HepG2 (cell line): ENCODE data around the gene OSGEPL1. TPM values are rescaled to one million over a fixed set of nuclear protein-coding genes. Genes with fewer than 3 reads are reported as not detected.

ENCODE experiments used
- BORCS8-MEF2B ChIP-seq: sonication (generic); formaldehyde crosslinking; IDR thresholded peaks from 2 replicates; pipeline ENCODE4 v1.8.0; 2022; ENCODE audit warnings: mild to moderate bottlenecking, missing genetic modification reagents
- CREB3 ChIP-seq: sonication (generic); formaldehyde crosslinking; IDR thresholded peaks from 2 replicates; pipeline ENCODE4 v1.5.0; 2020; ENCODE audit warnings: missing genetic modification reagents
- EZH2 ChIP-seq: conservative IDR thresholded peaks from 2 replicates; pipeline ENCODE4 v1.6.1; 2012; ENCODE audit warnings: mild to moderate bottlenecking, low read depth, low read length, moderate library complexity
- GABPA ChIP-seq, 2 experiments: IDR thresholded peaks; 2 replicates each; pipeline ENCODE4 v1.6.1; 2011 to 2016; ENCODE audit warnings: low read depth in 2 of 2, low read length in 1 of 2, missing biosample characterization in 1 of 2, missing genetic modification characterization in 1 of 2
- HDAC1 ChIP-seq: sonication (generic); formaldehyde crosslinking; IDR thresholded peaks from 2 replicates; pipeline ENCODE4 v1.5.1; 2020; ENCODE audit warnings: mild to moderate bottlenecking, missing genetic modification reagents
- HDAC6 ChIP-seq: fragments of 200-600 bp; sonication (generic); IDR thresholded peaks from 2 replicates; pipeline ENCODE4 v1.7.0; 2017; ENCODE audit warnings: mild to moderate bottlenecking, antibody characterized with exemption, low read length, low read depth
- HNF4A ChIP-seq: sonication (generic); formaldehyde crosslinking; IDR thresholded peaks from 2 replicates; pipeline ENCODE4 v1.4.0; 2020; ENCODE audit warnings: missing genetic modification reagents
- ISL2 ChIP-seq: sonication (generic); formaldehyde crosslinking; IDR thresholded peaks from 2 replicates; pipeline ENCODE4 v1.5.0; 2020; ENCODE audit warnings: missing genetic modification reagents
- POLR2G ChIP-seq: fragments of 200-400 bp; formaldehyde crosslinking; IDR thresholded peaks from 2 replicates; pipeline ENCODE4 v1.6.1; 2018; ENCODE audit warnings: mild to moderate bottlenecking, low read depth, low read length, moderate library complexity
- REPIN1 ChIP-seq: sonication (generic); formaldehyde crosslinking; IDR thresholded peaks from 2 replicates; pipeline ENCODE4 v1.8.0; 2022; ENCODE audit warnings: missing genetic modification reagents, low read depth, mild to moderate bottlenecking, borderline replicate concordance
- TCF7 ChIP-seq: sonication (generic); IDR thresholded peaks from 2 replicates; pipeline ENCODE4 v1.6.1; 2016; ENCODE audit warnings: antibody characterized with exemption, low read depth
- ZBTB25 ChIP-seq: IDR thresholded peaks from 2 replicates; pipeline ENCODE4 v1.6.1; 2018; ENCODE audit warnings: missing genetic modification reagents
- ZFP36 ChIP-seq: fragments of 150-350 bp; IDR thresholded peaks from 2 replicates; pipeline ENCODE4 v1.6.1; 2018; ENCODE audit warnings: borderline replicate concordance, low read length, low read depth; ENCODE audit not compliant: partially characterized antibody
- ZNF275 ChIP-seq: sonication (generic); formaldehyde crosslinking; IDR thresholded peaks from 2 replicates; pipeline ENCODE4 v1.8.0; 2022; ENCODE audit warnings: missing genetic modification reagents, mild to moderate bottlenecking, inconsistent platforms, borderline replicate concordance
- ZNF558 ChIP-seq: sonication (generic); formaldehyde crosslinking; IDR thresholded peaks from 2 replicates; pipeline ENCODE4 v1.9.0; 2022; ENCODE audit warnings: mild to moderate bottlenecking, missing genetic modification reagents, borderline replicate concordance
- ZNF703 ChIP-seq: sonication (generic); formaldehyde crosslinking; IDR thresholded peaks from 2 replicates; pipeline ENCODE4 v1.5.1; 2020; ENCODE audit warnings: missing genetic modification reagents, mild to moderate bottlenecking, moderate library complexity, borderline replicate concordance
- ZNF724P ChIP-seq: sonication (generic); formaldehyde crosslinking; IDR thresholded peaks from 2 replicates; pipeline ENCODE4 v1.8.0; 2022; ENCODE audit warnings: missing genetic modification reagents, borderline replicate concordance
- ZNF737 ChIP-seq: sonication (generic); formaldehyde crosslinking; IDR thresholded peaks from 2 replicates; pipeline ENCODE4 v1.5.0; 2020; ENCODE audit warnings: missing genetic modification reagents, mild to moderate bottlenecking, borderline replicate concordance
- polyA plus RNA-seq, 8 experiments: library from polyadenylated mRNA; depleted of rRNA in 3 of 8; stranded (reverse) in 7 of 8; unstranded in 1 of 8; fragments of >200 nt; fragmentation: Illumina TruSeq in 4 of 8; extraction: Trizol in 4 of 8; gene quantifications; 2 replicates each; pipeline versions ENCODE4 v1.2.1 to v1.2.3, GENCODE V29; 2011 to 2016; ENCODE audit warnings: low read depth in 4 of 8, missing spikeins in 1 of 8, mixed read lengths in 1 of 8; ENCODE audit not compliant: insufficient read depth in 1 of 8
- total RNA-seq, 5 experiments: library from RNA; depleted of rRNA; stranded (reverse); fragments of >200 nt; fragmentation: Illumina TruSeq; extraction: Trizol; gene quantifications; 2 replicates each; pipeline ENCODE4 v1.2.3, GENCODE V29; 2016; ENCODE audit warnings: low read depth in 1 of 5
- TF ChIP-seq, protein P1 (sequence below): sonication (generic); formaldehyde crosslinking; IDR thresholded peaks from 2 replicates; pipeline ENCODE4 v1.8.0; 2022; ENCODE audit warnings: missing genetic modification reagents, mild to moderate bottlenecking, moderate library complexity, borderline replicate concordance
- TF ChIP-seq, protein P2 (sequence below): sonication (generic); formaldehyde crosslinking; conservative IDR thresholded peaks from 2 replicates; pipeline ENCODE4 v1.8.0; 2022; ENCODE audit warnings: mild to moderate bottlenecking, moderate library complexity, missing genetic modification reagents

OSGEPL1 gene
- total and polyA plus RNA-seq, 2 of the 13 experiments (the other 11 are each of a cell fraction or from before 2014, with no cell fraction given), result 10.2 to 10.8 TPM

DNA sequence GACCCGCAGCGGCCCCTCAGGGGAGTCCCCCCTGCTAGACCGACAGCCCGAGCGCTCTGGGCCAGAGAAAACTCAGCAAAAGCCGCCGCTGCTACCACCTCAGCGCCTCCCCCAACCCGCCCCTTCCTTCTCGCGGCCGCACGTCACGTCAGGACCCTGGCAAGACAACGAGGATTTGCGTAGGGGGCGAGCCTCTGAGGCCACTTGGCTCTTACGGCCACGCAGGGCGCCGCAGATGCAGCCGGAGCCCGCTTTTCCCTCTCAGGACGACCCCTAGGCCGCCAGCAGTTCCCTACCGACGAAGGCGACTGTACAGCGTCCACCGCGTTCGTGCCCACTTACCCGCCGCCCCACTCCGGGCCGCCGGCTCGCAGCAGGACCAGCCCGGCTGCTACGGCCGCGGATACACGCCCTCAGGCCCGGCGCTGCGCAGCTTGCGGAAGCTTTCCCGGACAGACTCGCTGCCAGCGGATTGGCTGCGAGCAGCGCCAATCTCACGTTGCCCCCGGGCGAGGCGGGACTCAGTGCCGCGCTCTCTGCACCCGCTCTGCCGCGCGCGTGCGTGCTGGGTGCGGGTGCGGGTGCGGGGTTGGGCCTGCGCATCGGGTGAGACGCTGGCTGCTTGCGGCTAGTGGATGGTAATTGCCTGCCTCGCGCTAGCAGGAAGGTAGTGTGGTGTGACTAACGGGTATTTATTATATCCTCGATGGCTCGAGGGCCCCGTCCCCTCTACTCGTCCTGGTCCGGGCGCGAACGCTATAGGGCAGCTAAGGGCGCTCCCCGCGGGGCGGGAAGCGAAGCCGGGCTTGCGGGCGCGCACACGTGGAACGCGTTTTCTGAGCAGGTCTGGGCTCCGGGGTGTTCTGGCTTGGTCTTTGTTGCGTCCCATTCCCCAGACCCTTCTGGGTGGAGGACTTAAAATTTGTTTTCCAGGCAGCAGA, 21.6 kb upstream of the OSGEPL1 start, which contains the start of the genes ORMDL1 and PMS1 (continued):
- TF ChIP-seq ZNF724P (CRISPR knock-in tag), result peak; percentile 8; the same call in 1 of the 2 replicates
- peak; percentile 53; the same call in 1 of the 2 replicates for TF ChIP-seq ZNF703 (CRISPR knock-in tag)
- TF ChIP-seq ISL2 (CRISPR knock-in tag), result peak; percentile 66
- TF ChIP-seq HDAC6, result no peak
- peak; percentile 96; the same call in 1 of the 2 replicates for TF ChIP-seq ZNF737 (CRISPR knock-in tag)
- TF ChIP-seq REPIN1, result peak; percentile 96
- TF ChIP-seq POLR2G, result peak; percentile 98
- TF ChIP-seq, protein P1, sequence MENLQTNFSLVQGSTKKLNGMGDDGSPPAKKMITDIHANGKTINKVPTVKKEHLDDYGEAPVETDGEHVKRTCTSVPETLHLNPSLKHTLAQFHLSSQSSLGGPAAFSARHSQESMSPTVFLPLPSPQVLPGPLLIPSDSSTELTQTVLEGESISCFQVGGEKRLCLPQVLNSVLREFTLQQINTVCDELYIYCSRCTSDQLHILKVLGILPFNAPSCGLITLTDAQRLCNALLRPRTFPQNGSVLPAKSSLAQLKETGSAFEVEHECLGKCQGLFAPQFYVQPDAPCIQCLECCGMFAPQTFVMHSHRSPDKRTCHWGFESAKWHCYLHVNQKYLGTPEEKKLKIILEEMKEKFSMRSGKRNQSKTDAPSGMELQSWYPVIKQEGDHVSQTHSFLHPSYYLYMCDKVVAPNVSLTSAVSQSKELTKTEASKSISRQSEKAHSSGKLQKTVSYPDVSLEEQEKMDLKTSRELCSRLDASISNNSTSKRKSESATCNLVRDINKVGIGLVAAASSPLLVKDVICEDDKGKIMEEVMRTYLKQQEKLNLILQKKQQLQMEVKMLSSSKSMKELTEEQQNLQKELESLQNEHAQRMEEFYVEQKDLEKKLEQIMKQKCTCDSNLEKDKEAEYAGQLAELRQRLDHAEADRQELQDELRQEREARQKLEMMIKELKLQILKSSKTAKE, result peak; percentile 49; the same call in 1 of the 2 replicates
- no peak for TF ChIP-seq ZFP36
- TF ChIP-seq, protein P2, sequence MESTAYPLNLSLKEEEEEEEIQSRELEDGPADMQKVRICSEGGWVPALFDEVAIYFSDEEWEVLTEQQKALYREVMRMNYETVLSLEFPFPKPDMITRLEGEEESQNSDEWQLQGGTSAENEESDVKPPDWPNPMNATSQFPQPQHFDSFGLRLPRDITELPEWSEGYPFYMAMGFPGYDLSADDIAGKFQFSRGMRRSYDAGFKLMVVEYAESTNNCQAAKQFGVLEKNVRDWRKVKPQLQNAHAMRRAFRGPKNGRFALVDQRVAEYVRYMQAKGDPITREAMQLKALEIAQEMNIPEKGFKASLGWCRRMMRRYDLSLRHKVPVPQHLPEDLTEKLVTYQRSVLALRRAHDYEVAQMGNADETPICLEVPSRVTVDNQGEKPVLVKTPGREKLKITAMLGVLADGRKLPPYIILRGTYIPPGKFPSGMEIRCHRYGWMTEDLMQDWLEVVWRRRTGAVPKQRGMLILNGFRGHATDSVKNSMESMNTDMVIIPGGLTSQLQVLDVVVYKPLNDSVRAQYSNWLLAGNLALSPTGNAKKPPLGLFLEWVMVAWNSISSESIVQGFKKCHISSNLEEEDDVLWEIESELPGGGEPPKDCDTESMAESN (CRISPR knock-in tag), result peak; percentile 96
- TF ChIP-seq CREB3 (CRISPR knock-in tag), result peak; percentile 79
- TF ChIP-seq BORCS8-MEF2B, result peak; percentile 99
- TF ChIP-seq EZH2, result no peak
- TF ChIP-seq ZBTB25 (CRISPR knock-in tag), result peak; percentile 71
- TF ChIP-seq TCF7, result no peak
- TF ChIP-seq GABPA (IDR thresholded peaks at IDR 0.05; ENCODE audit: low read depth, low read length), result peak; percentile 67
- TF ChIP-seq GABPA (CRISPR knock-in tag; IDR thresholded peaks at IDR 0.05; ENCODE audit: low read depth), result peak; percentile 77
- TF ChIP-seq ZNF558 (CRISPR knock-in tag), result peak; percentile 98
- peak; percentile 65 for TF ChIP-seq HNF4A
- peak; percentile 93 for TF ChIP-seq HDAC1
- TF ChIP-seq ZNF275 (CRISPR knock-in tag), result peak; percentile 97
